Right lung (tissue), 5 donors: Measurements from ENCODE around the gene PEX14. TPM values are rescaled to one million over a fixed set of nuclear protein-coding genes. Genes with fewer than 3 reads are reported as not detected.

Experiments used
- DNase-seq, 2 donors: peaks; one replicate each; pipeline ENCODE4 v3.0.0-alpha.2; 2013
- polyA plus RNA-seq, 5 donors: library from polyadenylated mRNA; unstranded; fragments of 120-200 nt; gene quantifications; one replicate each; pipeline versions ENCODE4 v1.2.1 to v1.2.3, GENCODE V29; 2013; ENCODE audit warnings: inconsistent platforms in 1 of 5, low replicate concordance in 1 of 5; ENCODE audit not compliant: insufficient read length in 5 of 5, insufficient read depth in 1 of 5

The PEX14 gene
- polyA plus RNA-seq, 5 donors = 15.0 to 23.4 (median 19.9) TPM

- peak; percentile 43 for DNase-seq
These were observed 116.3 kb downstream of the PEX14 start for GRCh38 chr1:10591010-10591409.

DNA sequence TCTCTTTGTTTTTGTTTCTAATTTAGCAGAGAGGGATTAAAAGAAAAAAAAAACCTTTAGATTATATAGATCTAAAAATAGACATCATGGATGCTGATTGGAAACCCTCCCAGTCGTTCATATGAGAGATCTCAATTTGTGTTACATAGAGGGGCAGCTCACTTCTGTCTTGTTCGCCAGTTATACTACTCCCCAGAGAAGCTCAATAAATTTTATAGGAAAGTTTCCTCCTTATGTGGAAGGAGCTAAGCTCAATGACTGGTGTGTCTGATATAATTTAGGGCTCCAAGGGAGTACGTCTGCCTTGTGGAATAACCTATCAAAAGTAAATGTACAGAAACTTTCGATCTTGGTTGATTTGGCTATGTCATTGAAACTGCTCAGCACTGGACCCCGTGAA is 117.6 kb downstream of the PEX14 start:
- DNase-seq = no peak

DNA sequence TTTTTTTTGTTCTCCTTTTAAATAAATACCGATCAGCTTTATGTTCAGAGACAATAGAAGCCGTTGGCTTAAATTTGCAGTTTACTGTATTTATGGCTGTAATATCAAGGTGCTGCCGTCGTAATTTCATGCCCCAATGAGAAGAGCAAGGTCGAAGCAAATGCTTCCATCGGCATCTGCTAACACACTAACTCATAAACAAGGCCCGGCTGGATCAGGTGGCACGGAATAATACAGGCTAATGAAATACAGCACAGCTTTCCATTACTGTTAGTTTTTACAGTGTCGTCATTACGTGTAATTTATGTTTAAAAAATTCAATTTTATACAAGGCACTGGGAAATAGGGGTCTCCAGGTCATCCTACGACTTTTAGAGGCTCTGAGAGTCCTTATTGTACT is 119.0 kb downstream of the PEX14 start:
- no peak for DNase-seq

GRCh38 chr1:10594595-10595223 is 120.0 kb downstream of the PEX14 start:
- no peak for DNase-seq

DNA sequence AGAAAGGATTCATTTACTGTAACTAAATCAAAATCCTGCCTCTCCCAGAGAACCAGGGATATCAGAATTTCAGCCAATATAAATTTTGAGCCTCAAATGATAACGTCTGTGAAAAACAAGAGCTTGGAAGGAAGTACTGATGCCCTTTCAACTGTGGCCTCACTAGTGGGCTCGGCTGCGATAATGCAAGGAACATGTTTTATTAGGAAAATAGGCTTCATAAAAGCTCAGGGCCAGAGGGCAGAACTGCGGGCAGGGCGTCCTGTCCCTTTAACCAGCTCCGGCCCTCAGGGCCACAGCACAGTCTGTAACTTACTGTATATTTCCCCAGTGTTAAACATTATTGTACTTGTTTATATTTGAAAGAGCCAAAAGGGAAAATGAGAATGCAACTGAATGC is 122.0 kb downstream of the PEX14 start:
- no peak for DNase-seq

DNA sequence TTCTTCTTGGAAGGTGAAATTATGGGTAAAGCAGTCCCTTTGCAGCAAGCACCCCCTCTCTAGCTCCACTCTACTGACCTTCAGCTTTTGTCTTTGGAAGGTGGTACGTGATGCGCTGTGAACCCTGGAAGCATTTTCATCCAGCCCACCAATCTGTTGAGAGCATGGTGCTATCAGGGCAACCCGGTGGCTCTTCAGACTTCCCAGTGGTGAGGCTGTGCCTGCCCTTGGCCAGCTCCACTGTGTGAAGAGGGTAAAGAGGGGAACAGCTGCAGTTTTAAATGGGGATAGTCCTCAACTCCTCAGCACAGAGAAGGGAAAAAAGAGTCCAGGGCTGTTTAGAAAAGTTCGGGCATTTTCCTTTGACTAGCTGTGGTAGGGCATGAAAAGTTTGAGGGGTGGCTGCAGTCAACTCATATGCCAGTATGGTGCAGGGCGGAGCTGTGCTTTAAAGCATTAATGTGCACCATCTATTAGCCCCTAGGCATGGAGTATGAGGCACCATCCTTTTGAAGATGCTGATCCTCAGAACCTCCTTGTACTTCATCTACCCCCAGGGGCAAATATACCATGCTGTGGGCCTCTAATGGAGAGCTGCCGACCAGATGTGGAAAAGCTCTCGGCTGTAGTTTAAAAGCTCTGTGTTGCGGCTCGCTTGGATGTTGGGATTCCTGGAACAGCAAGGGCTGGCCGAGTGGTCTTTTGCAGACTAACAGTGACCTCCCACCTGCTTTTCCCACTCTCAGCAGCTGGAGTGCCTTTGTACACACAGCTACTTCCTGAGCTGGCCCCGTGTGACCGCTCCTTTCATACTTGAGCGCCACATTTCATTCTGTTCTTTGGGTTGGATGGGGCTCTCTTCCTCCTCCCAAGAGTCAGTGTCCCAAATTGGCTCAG is 123.0 kb downstream of the PEX14 start:
- no peak for DNase-seq

DNA sequence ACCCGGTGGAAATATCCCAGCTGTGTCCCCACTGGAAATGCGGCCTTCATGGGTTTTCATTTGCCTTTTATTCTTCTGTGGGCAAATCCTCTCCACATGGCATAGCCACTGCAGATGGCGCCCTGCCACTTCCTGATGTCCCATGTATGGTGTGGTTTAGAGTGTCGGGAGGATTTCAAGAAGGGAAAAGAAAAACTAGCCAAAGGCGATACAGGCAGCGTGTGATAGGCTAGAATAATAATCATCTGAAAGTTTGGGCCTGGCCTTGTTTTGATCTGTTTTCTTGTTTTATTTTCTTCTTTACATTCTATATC is 123.6 kb downstream of the PEX14 start:
- no peak for DNase-seq

GRCh38 chr1:10599194-10599861 is 124.6 kb downstream of the PEX14 start:
- DNase-seq = no peak

DNA sequence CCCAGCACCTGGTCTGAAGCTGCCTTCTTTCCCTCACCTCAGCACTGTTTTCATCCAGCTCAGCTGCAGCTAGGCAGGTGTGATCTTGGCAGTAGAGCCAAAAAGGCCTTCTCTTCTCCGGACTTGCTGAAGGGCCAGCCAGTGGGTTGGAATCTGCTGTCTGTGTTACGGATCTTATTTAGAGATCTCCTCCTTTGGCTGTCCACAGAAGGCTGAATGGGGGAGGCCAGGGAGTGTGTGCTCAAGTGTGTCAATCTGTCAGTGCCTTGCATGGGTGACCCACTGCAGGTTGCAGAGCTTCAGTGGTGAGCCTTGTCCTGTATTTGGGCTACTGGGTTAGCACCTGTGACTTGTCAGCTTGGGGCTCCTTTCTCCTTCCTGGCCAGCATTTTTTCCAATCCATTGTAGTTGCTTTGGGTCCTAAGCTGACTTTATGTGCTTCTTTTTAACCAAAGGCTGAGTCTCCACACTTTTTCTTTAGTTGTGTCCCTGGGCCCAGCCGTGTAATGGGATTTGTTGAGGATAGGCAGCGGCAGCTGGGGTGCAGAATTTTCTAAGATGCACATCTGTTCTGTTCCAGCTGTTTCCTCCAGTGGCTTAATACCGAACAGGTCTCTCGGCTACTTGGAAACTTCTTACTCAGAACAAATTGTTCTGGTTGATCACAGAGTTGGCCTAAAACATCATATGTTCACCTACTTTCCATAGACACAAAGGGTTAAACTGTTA is 126.8 kb downstream of the PEX14 start:
- no peak for DNase-seq

DNA sequence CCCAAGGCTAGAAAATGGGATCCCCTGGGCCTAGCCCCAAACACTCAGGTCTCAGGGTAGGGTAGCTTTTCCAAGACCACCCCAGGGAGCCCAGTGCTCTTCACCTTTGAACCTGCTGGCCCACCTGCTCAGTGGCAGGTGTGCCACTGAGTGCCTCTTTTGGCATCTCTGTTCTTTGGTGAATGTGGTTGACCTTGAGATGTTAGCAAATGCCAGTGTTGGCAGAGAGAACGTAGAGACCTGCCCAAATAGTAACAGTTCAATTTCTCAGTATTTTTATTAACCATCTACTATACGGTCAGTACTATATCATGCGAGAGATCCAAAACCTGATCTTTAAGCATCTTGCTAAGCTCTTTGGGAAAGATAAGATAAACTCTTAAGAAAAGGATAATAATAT is 128.2 kb downstream of the PEX14 start:
- no peak for DNase-seq

DNA sequence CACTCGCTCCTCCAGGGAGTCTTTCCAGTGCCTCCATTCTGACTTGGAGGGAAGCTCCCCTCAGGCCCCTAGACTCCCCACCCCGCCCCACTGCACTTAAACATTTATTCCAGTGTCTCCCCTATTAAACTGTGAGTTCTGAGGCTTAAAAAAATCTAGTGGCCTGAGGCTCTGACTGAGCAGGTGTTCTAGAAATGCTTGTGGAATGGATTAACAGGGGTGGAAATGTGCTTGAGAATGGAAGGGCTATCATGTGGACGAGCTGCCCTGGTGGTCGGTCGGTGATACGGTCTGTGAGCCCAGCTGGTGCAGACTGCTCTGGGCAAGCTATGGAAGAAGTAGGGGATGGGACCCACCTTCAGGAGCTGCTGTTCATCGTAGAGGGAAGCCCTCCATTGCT is 130.2 kb downstream of the PEX14 start:
- DNase-seq = no peak

DNA sequence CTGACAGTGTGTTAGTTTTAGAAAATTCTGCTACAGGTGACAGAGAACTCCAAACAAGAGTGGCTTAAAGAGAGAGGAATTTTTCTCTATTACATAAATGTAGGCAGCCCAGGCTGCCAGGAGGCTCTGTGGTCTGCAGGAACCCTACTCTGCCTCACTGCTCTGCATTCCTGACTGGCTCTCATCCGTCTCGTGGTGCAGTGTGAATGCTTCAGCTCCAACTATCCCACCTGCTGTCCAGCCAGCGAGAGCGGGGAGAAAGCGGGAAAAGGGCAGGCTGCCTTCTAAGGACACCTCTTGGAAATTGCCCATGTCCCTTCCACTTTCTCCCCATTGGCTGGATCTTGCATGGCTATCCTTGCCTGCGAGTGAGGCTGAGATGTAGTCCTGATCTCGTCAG is 131.3 kb downstream of the PEX14 start:
- no peak for DNase-seq

- no peak for DNase-seq
These were observed 132.5 kb downstream of the PEX14 start for GRCh38 chr1:10607228-10607627.

GRCh38 chr1:10608690-10609089 is 133.9 kb downstream of the PEX14 start:
- DNase-seq = no peak

GRCh38 chr1:10610901-10611600 is 136.3 kb downstream of the PEX14 start:
- DNase-seq = no peak

DNA sequence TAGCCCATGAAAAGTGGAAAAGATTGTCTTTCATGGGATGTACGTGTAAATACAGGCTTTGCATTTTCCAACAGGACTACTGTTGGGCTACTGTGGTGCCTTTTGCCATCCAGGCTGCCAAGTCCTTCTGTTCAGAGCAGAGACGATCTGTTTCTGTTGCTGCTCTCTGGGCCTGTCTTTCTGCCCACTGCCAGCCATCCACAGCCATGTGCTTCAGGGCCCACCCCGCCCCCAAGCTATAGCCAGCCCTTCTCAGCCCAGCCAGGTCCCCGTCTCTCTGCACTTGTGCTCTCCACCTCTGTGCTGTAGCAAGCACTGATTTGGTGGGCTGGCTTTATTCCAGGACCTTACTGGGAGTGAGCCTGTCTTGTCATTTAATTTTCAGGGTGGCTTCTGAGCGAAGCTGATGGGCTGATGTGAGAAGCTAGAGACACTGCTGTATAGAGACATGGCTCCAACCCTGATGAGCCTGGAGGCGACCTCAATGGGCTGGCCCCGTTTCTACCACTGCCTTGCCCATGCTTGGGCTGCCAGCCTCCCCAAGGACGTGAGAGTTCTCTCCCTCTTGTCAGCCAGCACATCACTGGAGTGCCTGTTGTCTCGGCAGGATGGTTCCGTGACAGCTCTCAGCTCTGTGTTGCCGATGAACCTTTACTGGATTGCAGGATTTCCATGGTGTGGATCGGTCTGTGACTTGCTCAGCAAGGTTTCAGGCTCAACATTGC is 137.8 kb downstream of the PEX14 start:
- DNase-seq = no peak

DNA sequence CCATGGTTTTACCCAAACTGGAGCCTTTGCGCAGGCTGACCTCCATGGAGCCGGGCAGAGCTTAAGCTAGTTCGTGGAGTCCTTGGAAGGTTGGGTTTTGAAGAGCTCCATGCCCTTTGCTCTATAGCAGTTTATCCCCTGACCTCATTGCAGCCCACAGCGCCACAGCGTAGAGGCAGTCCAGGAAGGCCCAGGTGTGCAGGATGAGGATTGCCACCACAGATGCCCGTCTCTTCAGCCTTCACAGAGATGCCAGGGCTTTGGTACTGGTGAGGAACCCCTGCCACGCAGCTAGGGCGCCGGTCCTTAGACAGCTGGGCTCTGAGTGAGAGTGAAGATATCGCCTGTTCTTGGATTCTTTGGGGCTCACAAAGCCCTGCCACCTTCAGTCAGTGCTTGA is 138.6 kb downstream of the PEX14 start:
- no peak for DNase-seq

DNA sequence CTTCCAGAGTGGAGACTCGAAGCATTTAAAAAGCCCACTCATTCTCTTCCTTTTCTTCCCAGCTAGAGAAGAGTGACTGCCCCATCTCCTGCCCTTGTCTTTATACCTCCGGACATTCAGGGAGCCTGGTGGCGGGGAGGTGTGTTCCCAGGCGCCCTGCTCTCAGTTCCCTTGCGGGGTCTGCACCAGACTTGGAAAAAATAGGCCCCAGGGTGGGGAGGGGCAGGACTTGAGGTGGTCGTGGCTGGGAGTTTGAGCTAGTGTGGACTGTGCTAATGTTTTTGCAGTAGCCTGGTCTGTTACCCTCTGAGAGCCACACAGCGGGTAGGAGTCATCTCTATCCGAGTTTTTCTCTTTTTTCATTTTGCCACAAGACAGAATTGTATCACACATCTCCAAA is 139.1 kb downstream of the PEX14 start:
- no peak for DNase-seq

GRCh38 chr1:10614377-10615225 is 139.9 kb downstream of the PEX14 start:
- no peak for DNase-seq

GRCh38 chr1:10615332-10615731 is 140.6 kb downstream of the PEX14 start:
- no peak for DNase-seq
